Measurements from ENCODE around the gene MTM1.

DNA sequence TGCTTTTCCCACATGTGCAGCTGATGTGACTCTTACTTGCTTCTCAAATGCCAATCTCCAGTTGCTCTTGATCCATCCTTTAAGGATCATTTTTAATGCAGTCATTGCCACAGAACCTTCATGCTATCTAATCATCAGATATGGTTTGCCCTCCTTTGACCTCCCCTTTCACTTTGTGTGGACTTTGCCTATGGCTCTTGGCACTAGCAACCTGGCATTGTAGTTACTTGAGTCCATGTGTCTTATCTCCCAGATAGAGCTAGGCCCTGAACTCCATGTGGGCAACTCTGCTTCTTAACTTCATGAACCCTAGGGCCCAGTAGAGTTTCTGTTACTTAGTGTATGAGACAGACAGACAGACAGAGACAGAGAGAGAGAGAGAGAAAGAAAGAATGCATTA is 41.6 kb downstream of the MTM1 start:
- TF ChIP-seq, protein P1, sequence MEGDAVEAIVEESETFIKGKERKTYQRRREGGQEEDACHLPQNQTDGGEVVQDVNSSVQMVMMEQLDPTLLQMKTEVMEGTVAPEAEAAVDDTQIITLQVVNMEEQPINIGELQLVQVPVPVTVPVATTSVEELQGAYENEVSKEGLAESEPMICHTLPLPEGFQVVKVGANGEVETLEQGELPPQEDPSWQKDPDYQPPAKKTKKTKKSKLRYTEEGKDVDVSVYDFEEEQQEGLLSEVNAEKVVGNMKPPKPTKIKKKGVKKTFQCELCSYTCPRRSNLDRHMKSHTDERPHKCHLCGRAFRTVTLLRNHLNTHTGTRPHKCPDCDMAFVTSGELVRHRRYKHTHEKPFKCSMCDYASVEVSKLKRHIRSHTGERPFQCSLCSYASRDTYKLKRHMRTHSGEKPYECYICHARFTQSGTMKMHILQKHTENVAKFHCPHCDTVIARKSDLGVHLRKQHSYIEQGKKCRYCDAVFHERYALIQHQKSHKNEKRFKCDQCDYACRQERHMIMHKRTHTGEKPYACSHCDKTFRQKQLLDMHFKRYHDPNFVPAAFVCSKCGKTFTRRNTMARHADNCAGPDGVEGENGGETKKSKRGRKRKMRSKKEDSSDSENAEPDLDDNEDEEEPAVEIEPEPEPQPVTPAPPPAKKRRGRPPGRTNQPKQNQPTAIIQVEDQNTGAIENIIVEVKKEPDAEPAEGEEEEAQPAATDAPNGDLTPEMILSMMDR (IDR thresholded peaks at IDR 0.05; ENCODE audit: insufficient read depth, low read length, poor library complexity, severe bottlenecking), result no peak
- TF ChIP-seq EZH2phosphoT487 (conservative IDR thresholded peaks at IDR 0.05; ENCODE audit: low read length), result no peak

Measured in SU-DHL-6 (cell line).